GM23338 (cell line): ENCODE measurements around the gene UGT1A7. TPM values are rescaled to one million over a fixed set of nuclear protein-coding genes. Genes with fewer than 3 reads are reported as not detected.

Experiments
- ATAC-seq: fragments of 200-7000 bp; cut with Tn5 transposase; 3 replicates; pipeline ENCODE4 v1.9.1; 2020
- DNase-seq: peaks from one replicate; pipeline ENCODE4 v3.0.0-alpha.2; 2015; ENCODE audit warnings: low spot score
- H2AFZ ChIP-seq: fragments of 200-600 bp; sonication (generic); 2 replicates; pipeline ENCODE4 v1.8.0; 2016; ENCODE audit warnings: antibody characterized with exemption, mild to moderate bottlenecking, moderate library complexity
- H3F3A ChIP-seq: fragments of 200-600 bp; sonication (generic); replicated peaks from 2 replicates; pipeline ENCODE4 v1.8.0; 2017; ENCODE audit warnings: antibody characterized with exemption, mixed run types, low read depth
- H3K27ac ChIP-seq: fragments of 200-600 bp; sonication (generic); 2 replicates; pipeline ENCODE4 v1.6.1; 2016; ENCODE audit warnings: low read depth
- H3K27me3 ChIP-seq: fragments of 200-600 bp; sonication (generic); 2 replicates; pipeline ENCODE4 v1.8.0; 2016; ENCODE audit warnings: mild to moderate bottlenecking, mixed run types, moderate library complexity; ENCODE audit not compliant: insufficient read depth
- H3K36me3 ChIP-seq: fragments of 200-600 bp; sonication (generic); 2 replicates; pipeline ENCODE4 v1.8.0; 2016; ENCODE audit warnings: mild to moderate bottlenecking; ENCODE audit not compliant: insufficient read depth
- H3K4me1 ChIP-seq: fragments of 200-600 bp; sonication (generic); 2 replicates; pipeline ENCODE4 v1.8.0; 2016; ENCODE audit warnings: mild to moderate bottlenecking, moderate library complexity; ENCODE audit not compliant: insufficient read depth
- H3K4me2 ChIP-seq: fragments of 200-600 bp; sonication (generic); 2 replicates; pipeline ENCODE4 v1.7.1; 2017; ENCODE audit warnings: mixed run types
- H3K4me3 ChIP-seq: fragments of 200-600 bp; sonication (generic); 2 replicates; pipeline ENCODE4 v1.6.1; 2016; ENCODE audit warnings: mixed run types
- H3K79me2 ChIP-seq: fragments of 200-600 bp; sonication (generic); replicated peaks from 2 replicates; pipeline ENCODE4 v1.8.0; 2017; ENCODE audit warnings: mild to moderate bottlenecking; ENCODE audit not compliant: insufficient read depth
- H3K9me2 ChIP-seq: fragments of 200-600 bp; sonication (generic); 2 replicates; pipeline ENCODE4 v1.8.0; 2017; ENCODE audit not compliant: insufficient read depth
- H4K20me1 ChIP-seq: fragments of 200-600 bp; sonication (generic); replicated peaks from 2 replicates; pipeline ENCODE4 v1.8.0; 2017; ENCODE audit warnings: mild to moderate bottlenecking; ENCODE audit not compliant: insufficient read depth
- H3K27ac Mint-ChIP-seq: 2 replicates; pipeline ENCODE4 v1.8.0; 2020; ENCODE audit warnings: inconsistent platforms, mild to moderate bottlenecking, moderate library complexity, mixed read lengths
- H3K27me3 Mint-ChIP-seq: 3 replicates; pipeline ENCODE4 v1.8.0; 2022; ENCODE audit warnings: low read depth, mild to moderate bottlenecking, moderate library complexity, mixed read lengths, inconsistent platforms; ENCODE audit not compliant: insufficient read depth, poor library complexity
- H3K36me3 Mint-ChIP-seq: 3 replicates; pipeline ENCODE4 v1.8.0; 2021; ENCODE audit warnings: low read depth, mild to moderate bottlenecking, inconsistent platforms, moderate library complexity, mixed read lengths
- H3K4me1 Mint-ChIP-seq: 3 replicates; pipeline ENCODE4 v1.8.0; 2020; ENCODE audit warnings: mild to moderate bottlenecking, inconsistent platforms, mixed read lengths
- H3K4me3 Mint-ChIP-seq: 3 replicates; pipeline ENCODE4 v1.8.0; 2021; ENCODE audit warnings: moderate library complexity, mild to moderate bottlenecking, inconsistent platforms, mixed read lengths
- H3K9me3 Mint-ChIP-seq: 3 replicates; pipeline ENCODE4 v1.8.0; 2020; ENCODE audit warnings: moderate library complexity, mild to moderate bottlenecking, inconsistent platforms, mixed read lengths
- CREB1 ChIP-seq: fragments of 250-450 bp; sonication (Bioruptor Pico); IDR thresholded peaks from 2 replicates; pipeline ENCODE4 v1.5.0; 2020; ENCODE audit warnings: low read depth, mild to moderate bottlenecking, moderate library complexity
- EZH2 ChIP-seq: fragments of 200-600 bp; sonication (generic); IDR thresholded peaks from one replicate; pipeline ENCODE4 v1.8.0; 2017; ENCODE audit warnings: antibody characterized with exemption, mild to moderate bottlenecking, low read depth; ENCODE audit not compliant: unreplicated experiment
- EZH2phosphoT487 ChIP-seq: fragments of 200-600 bp; sonication (generic); IDR thresholded peaks from one replicate; pipeline ENCODE4 v1.8.1; 2018; ENCODE audit warnings: antibody characterized with exemption; ENCODE audit not compliant: unreplicated experiment
- JUNB ChIP-seq: IDR thresholded peaks from one replicate; pipeline ENCODE4 v1.6.1; 2016; ENCODE audit warnings: antibody characterized with exemption; ENCODE audit not compliant: unreplicated experiment
- NANOG ChIP-seq: IDR thresholded peaks from 2 replicates; pipeline ENCODE4 v1.6.1; 2016; ENCODE audit warnings: antibody characterized with exemption, borderline replicate concordance
- POLR2AphosphoS5 ChIP-seq: IDR thresholded peaks from 2 replicates; pipeline ENCODE4 v1.6.1; 2016; ENCODE audit warnings: antibody characterized with exemption, low read depth
- STAT1 ChIP-seq: IDR thresholded peaks from one replicate; pipeline ENCODE4 v1.6.1; 2016; ENCODE audit warnings: antibody characterized with exemption; ENCODE audit not compliant: unreplicated experiment
- ZNF114 ChIP-seq: fragments of 250-450 bp; sonication (Bioruptor Pico); IDR thresholded peaks from 2 replicates; pipeline ENCODE4 v1.5.0; 2020; ENCODE audit warnings: mild to moderate bottlenecking, moderate library complexity
- ZNF331 ChIP-seq: fragments of 250-450 bp; sonication (Bioruptor Pico); IDR thresholded peaks from 2 replicates; pipeline ENCODE4 v1.5.0; 2020; ENCODE audit warnings: low read depth, mild to moderate bottlenecking, moderate library complexity
- polyA plus RNA-seq: library from polyadenylated mRNA; unstranded; fragments of >200 nt; fragmentation: Nextera tagmentation; extraction: Ambion mirVana; gene quantifications from 2 replicates; pipeline ENCODE4 v1.2.1, GENCODE V29; 2016
- total RNA-seq: library from RNA; depleted of rRNA; stranded (reverse); fragments of >200 nt; shearing (Covaris generic); gene quantifications from 2 replicates; pipeline ENCODE4 v1.2.3, GENCODE V29; 2014
- TF ChIP-seq, protein P1 (sequence below): IDR thresholded peaks from one replicate; pipeline ENCODE4 v1.6.1; 2018; ENCODE audit warnings: antibody characterized with exemption; ENCODE audit not compliant: unreplicated experiment
- TF ChIP-seq, protein P2 (sequence below): fragments of 250-450 bp; sonication (Bioruptor Pico); IDR thresholded peaks from 2 replicates; pipeline ENCODE4 v1.5.0; 2020; ENCODE audit warnings: mild to moderate bottlenecking, moderate library complexity
- TF ChIP-seq, protein P3 (sequence below), 2 experiments: fragments of 200-600 bp in 1 of 2; sonication (generic) in 1 of 2; conservative IDR thresholded peaks; 2 replicates each; pipeline versions ENCODE4 v1.5.1 to v1.6.1; 2016 to 2017; ENCODE audit warnings: antibody characterized with exemption in 2 of 2, low read depth in 2 of 2, mild to moderate bottlenecking in 2 of 2, moderate library complexity in 1 of 2
- TF ChIP-seq, protein P4 (sequence below): IDR thresholded peaks from 2 replicates; pipeline ENCODE4 v1.6.1; 2016; ENCODE audit warnings: antibody characterized with exemption

The UGT1A7 gene
- total and polyA plus RNA-seq, 2 experiments from 2014 or later, result not detected

DNA sequence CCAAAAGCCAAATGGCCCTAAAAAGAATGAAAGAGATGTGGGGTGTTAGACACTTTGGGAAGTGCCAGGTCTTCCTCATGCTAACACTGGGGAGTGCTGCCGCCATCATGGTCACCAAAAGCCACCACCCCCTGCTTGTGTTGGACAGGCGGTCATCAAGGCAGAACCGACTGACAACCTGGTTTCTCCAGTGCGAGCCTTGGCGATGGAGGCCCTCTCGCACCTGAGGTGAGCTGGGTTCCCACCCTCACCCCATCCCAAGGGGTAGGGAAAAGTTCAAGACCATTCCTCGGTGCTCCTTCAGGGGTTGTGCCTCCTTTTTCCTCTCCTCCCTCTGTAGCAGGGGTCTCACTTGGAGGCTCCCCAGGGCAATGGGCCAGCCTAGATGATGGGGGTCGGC, 130.0 kb downstream of the UGT1A7 start:
- no peak for ATAC-seq
- H3K9me2 ChIP-seq, result peaks cover 6% of the 10 kb centered on the region
- Mint-ChIP-seq H3K4me1 (no peaks in the 10 kb centered on the region), H3K4me3 (no peak overlapping the region), H3K27ac (no peak overlapping the region), H3K9me3 (peaks cover 5% of the 10 kb centered on the region; the same call in 2 of the 3 replicates), H3K27me3 (peaks cover 2% of the 10 kb centered on the region), H3K36me3 (no peaks in the 10 kb centered on the region)
- H4K20me1 ChIP-seq, result no peaks in the 10 kb centered on the region
- no peak overlapping the region for H3K27ac ChIP-seq
- no peak overlapping the region for H3K4me2 ChIP-seq
- H3K79me2 ChIP-seq, result no peaks in the 10 kb centered on the region
- no peak for TF ChIP-seq POLR2AphosphoS5
- TF ChIP-seq JUNB, result no peak
- TF ChIP-seq, protein P1, sequence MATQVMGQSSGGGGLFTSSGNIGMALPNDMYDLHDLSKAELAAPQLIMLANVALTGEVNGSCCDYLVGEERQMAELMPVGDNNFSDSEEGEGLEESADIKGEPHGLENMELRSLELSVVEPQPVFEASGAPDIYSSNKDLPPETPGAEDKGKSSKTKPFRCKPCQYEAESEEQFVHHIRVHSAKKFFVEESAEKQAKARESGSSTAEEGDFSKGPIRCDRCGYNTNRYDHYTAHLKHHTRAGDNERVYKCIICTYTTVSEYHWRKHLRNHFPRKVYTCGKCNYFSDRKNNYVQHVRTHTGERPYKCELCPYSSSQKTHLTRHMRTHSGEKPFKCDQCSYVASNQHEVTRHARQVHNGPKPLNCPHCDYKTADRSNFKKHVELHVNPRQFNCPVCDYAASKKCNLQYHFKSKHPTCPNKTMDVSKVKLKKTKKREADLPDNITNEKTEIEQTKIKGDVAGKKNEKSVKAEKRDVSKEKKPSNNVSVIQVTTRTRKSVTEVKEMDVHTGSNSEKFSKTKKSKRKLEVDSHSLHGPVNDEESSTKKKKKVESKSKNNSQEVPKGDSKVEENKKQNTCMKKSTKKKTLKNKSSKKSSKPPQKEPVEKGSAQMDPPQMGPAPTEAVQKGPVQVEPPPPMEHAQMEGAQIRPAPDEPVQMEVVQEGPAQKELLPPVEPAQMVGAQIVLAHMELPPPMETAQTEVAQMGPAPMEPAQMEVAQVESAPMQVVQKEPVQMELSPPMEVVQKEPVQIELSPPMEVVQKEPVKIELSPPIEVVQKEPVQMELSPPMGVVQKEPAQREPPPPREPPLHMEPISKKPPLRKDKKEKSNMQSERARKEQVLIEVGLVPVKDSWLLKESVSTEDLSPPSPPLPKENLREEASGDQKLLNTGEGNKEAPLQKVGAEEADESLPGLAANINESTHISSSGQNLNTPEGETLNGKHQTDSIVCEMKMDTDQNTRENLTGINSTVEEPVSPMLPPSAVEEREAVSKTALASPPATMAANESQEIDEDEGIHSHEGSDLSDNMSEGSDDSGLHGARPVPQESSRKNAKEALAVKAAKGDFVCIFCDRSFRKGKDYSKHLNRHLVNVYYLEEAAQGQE, result no peak
- TF ChIP-seq, protein P2, sequence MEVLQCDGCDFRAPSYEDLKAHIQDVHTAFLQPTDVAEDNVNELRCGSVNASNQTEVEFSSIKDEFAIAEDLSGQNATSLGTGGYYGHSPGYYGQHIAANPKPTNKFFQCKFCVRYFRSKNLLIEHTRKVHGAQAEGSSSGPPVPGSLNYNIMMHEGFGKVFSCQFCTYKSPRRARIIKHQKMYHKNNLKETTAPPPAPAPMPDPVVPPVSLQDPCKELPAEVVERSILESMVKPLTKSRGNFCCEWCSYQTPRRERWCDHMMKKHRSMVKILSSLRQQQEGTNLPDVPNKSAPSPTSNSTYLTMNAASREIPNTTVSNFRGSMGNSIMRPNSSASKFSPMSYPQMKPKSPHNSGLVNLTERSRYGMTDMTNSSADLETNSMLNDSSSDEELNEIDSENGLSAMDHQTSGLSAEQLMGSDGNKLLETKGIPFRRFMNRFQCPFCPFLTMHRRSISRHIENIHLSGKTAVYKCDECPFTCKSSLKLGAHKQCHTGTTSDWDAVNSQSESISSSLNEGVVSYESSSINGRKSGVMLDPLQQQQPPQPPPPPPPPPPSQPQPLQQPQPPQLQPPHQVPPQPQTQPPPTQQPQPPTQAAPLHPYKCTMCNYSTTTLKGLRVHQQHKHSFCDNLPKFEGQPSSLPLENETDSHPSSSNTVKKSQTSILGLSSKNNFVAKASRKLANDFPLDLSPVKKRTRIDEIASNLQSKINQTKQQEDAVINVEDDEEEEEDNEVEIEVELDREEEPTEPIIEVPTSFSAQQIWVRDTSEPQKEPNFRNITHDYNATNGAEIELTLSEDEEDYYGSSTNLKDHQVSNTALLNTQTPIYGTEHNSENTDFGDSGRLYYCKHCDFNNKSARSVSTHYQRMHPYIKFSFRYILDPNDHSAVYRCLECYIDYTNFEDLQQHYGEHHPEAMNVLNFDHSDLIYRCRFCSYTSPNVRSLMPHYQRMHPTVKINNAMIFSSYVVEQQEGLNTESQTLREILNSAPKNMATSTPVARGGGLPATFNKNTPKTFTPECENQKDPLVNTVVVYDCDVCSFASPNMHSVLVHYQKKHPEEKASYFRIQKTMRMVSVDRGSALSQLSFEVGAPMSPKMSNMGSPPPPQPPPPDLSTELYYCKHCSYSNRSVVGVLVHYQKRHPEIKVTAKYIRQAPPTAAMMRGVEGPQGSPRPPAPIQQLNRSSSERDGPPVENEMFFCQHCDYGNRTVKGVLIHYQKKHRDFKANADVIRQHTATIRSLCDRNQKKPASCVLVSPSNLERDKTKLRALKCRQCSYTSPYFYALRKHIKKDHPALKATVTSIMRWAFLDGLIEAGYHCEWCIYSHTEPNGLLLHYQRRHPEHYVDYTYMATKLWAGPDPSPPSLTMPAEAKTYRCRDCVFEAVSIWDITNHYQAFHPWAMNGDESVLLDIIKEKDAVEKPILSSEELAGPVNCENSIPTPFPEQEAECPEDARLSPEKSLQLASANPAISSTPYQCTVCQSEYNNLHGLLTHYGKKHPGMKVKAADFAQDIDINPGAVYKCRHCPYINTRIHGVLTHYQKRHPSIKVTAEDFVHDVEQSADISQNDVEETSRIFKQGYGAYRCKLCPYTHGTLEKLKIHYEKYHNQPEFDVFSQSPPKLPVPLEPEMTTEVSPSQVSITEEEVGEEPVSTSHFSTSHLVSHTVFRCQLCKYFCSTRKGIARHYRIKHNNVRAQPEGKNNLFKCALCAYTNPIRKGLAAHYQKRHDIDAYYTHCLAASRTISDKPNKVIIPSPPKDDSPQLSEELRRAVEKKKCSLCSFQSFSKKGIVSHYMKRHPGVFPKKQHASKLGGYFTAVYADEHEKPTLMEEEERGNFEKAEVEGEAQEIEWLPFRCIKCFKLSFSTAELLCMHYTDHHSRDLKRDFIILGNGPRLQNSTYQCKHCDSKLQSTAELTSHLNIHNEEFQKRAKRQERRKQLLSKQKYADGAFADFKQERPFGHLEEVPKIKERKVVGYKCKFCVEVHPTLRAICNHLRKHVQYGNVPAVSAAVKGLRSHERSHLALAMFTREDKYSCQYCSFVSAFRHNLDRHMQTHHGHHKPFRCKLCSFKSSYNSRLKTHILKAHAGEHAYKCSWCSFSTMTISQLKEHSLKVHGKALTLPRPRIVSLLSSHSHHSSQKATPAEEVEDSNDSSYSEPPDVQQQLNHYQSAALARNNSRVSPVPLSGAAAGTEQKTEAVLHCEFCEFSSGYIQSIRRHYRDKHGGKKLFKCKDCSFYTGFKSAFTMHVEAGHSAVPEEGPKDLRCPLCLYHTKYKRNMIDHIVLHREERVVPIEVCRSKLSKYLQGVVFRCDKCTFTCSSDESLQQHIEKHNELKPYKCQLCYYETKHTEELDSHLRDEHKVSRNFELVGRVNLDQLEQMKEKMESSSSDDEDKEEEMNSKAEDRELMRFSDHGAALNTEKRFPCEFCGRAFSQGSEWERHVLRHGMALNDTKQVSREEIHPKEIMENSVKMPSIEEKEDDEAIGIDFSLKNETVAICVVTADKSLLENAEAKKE, result no peak
- no peak for TF ChIP-seq STAT1
- TF ChIP-seq ZNF331 (CRISPR knock-in tag), result no peak
- TF ChIP-seq, protein P3, sequence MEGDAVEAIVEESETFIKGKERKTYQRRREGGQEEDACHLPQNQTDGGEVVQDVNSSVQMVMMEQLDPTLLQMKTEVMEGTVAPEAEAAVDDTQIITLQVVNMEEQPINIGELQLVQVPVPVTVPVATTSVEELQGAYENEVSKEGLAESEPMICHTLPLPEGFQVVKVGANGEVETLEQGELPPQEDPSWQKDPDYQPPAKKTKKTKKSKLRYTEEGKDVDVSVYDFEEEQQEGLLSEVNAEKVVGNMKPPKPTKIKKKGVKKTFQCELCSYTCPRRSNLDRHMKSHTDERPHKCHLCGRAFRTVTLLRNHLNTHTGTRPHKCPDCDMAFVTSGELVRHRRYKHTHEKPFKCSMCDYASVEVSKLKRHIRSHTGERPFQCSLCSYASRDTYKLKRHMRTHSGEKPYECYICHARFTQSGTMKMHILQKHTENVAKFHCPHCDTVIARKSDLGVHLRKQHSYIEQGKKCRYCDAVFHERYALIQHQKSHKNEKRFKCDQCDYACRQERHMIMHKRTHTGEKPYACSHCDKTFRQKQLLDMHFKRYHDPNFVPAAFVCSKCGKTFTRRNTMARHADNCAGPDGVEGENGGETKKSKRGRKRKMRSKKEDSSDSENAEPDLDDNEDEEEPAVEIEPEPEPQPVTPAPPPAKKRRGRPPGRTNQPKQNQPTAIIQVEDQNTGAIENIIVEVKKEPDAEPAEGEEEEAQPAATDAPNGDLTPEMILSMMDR (conservative IDR thresholded peaks at IDR 0.05; ENCODE audit: low read depth in 2 of 2), result no peak
- no peak for TF ChIP-seq NANOG
- TF ChIP-seq, protein P4, sequence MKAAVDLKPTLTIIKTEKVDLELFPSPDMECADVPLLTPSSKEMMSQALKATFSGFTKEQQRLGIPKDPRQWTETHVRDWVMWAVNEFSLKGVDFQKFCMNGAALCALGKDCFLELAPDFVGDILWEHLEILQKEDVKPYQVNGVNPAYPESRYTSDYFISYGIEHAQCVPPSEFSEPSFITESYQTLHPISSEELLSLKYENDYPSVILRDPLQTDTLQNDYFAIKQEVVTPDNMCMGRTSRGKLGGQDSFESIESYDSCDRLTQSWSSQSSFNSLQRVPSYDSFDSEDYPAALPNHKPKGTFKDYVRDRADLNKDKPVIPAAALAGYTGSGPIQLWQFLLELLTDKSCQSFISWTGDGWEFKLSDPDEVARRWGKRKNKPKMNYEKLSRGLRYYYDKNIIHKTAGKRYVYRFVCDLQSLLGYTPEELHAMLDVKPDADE, result no peak
- no peak for TF ChIP-seq ZNF114 (CRISPR knock-in tag)
- no peak for TF ChIP-seq CREB1
- TF ChIP-seq EZH2phosphoT487, result no peak
- TF ChIP-seq EZH2, result no peak
- H3K36me3 ChIP-seq, result no peaks in the 10 kb centered on the region
- no peaks in the 10 kb centered on the region for H3K4me1 ChIP-seq
- H3F3A ChIP-seq, result no peaks in the 10 kb centered on the region
- H3K27me3 ChIP-seq, result no peaks in the 10 kb centered on the region
- H2AFZ ChIP-seq, result no peak overlapping the region
- DNase-seq, result no peak
- no peak overlapping the region for H3K4me3 ChIP-seq
